ENCODE results near the gene SRGAP2B.
"Not testable (repeated sequence)": the region's sequence is repeated elsewhere in the genome, so short reads cannot be mapped to it uniquely, and the experiment has no call there.

DNA sequence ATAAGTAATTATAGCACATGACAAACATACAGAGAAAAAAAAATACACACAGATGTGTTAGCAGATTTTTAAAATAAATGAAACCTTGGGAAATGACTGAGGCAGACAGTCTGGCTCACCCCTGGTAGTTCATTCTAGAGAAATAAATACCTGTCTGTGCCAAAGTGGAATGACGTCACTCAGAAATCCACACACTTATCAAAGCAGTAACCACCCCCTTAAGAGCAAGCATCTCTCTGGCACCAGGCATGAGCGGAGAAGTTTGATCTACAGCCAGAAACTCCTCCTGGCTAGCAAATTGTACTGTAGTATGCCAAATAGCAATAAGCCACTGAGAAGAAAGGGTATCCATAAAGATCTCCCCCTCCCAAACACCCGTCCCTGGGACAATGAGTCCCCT lies 131.6 kb downstream of the SRGAP2B start:
- not testable (repeated sequence) for TF ChIP-seq POLR2AphosphoS5 (IDR thresholded peaks at IDR 0.05; ENCODE audit: borderline replicate concordance, low read depth, low read length); EZH2 (IDR thresholded peaks at IDR 0.05); FOXP2 (optimal IDR thresholded peaks at IDR 0.05; ENCODE audit: control extremely low read depth, extremely low read length, insufficient read depth)

Measured in SK-N-MC (cell line).